Mesendoderm (in vitro differentiated cells): ENCODE measurements around the gene CMPK2.

Experiments used
- DNase-seq: peaks from one replicate; pipeline ENCODE4 v3.0.0; 2013
- H2AK5ac ChIP-seq: 2 replicates; pipeline ENCODE4 v1.6.1; 2013; ENCODE audit warnings: low read length, inconsistent platforms
- H2BK120ac ChIP-seq: 2 replicates; pipeline ENCODE4 v1.6.1; 2013; ENCODE audit warnings: low read depth, mild to moderate bottlenecking, low read length, moderate library complexity, mixed read lengths
- H2BK15ac ChIP-seq: replicated peaks from 2 replicates; pipeline ENCODE4 v1.6.1; 2013; ENCODE audit warnings: low read depth, mild to moderate bottlenecking, moderate library complexity
- H2BK5ac ChIP-seq: 2 replicates; pipeline ENCODE4 v1.6.1; 2013; ENCODE audit warnings: low read length, inconsistent platforms
- H3K18ac ChIP-seq: 2 replicates; pipeline ENCODE4 v1.6.1; 2013; ENCODE audit warnings: mild to moderate bottlenecking, low read length, mixed read lengths
- H3K23ac ChIP-seq: one replicate; pipeline ENCODE4 v1.6.1; 2013; ENCODE audit warnings: low read length
- H3K27ac ChIP-seq: 2 replicates; pipeline ENCODE4 v1.5.1; 2013; ENCODE audit warnings: low read depth, mild to moderate bottlenecking, inconsistent platforms, low read length, moderate library complexity
- H3K27me3 ChIP-seq: 2 replicates; pipeline ENCODE4 v1.6.1; 2013; ENCODE audit warnings: low read length, control low read depth, mild to moderate bottlenecking, inconsistent platforms; ENCODE audit not compliant: insufficient read depth, poor library complexity
- H3K36me3 ChIP-seq: 2 replicates; pipeline ENCODE4 v1.6.1; 2013; ENCODE audit warnings: low read length, inconsistent platforms; ENCODE audit not compliant: control insufficient read depth, insufficient read depth
- H3K4ac ChIP-seq: one replicate; pipeline ENCODE4 v1.6.1; 2013; ENCODE audit warnings: low read depth, mild to moderate bottlenecking, low read length, moderate library complexity
- H3K4me1 ChIP-seq: 2 replicates; pipeline ENCODE4 v1.6.1; 2013; ENCODE audit warnings: low read depth, low read length, inconsistent platforms; ENCODE audit not compliant: control insufficient read depth
- H3K4me2 ChIP-seq: 2 replicates; pipeline ENCODE4 v1.6.1; 2013; ENCODE audit warnings: low read length
- H3K4me3 ChIP-seq: 2 replicates; pipeline ENCODE4 v1.5.1; 2013; ENCODE audit warnings: mild to moderate bottlenecking, low read length
- H3K56ac ChIP-seq: one replicate; pipeline ENCODE4 v1.6.1; 2013; ENCODE audit warnings: low read length
- H3K79me1 ChIP-seq: 2 replicates; pipeline ENCODE4 v1.6.1; 2013; ENCODE audit warnings: low read length, inconsistent platforms
- H3K79me2 ChIP-seq: 2 replicates; pipeline ENCODE4 v1.6.1; 2013; ENCODE audit warnings: mild to moderate bottlenecking, low read length; ENCODE audit not compliant: control insufficient read depth, insufficient read depth
- H3K9ac ChIP-seq: 2 replicates; pipeline ENCODE4 v1.6.1; 2013; ENCODE audit warnings: low read length, inconsistent platforms
- H4K5ac ChIP-seq: one replicate; pipeline ENCODE4 v1.6.1; 2013; ENCODE audit warnings: low read length
- H4K8ac ChIP-seq: one replicate; pipeline ENCODE4 v1.6.1; 2013; ENCODE audit warnings: low read depth, mild to moderate bottlenecking, control low read depth, low read length, moderate library complexity
- WGBS: extraction: QIAGEN DNeasy Blood & Tissue Kit; methylation state at CpG from one replicate; pipeline ENCODE4 v1.1.7; 2013; ENCODE audit warnings: low lambda C conversion rate, missing lambda C conversion rate; ENCODE audit not compliant: insufficient coverage; ENCODE audit errors: extremely low coverage; 5-methylcytosine and 5-hydroxymethylcytosine counted together

The CMPK2 gene

DNA sequence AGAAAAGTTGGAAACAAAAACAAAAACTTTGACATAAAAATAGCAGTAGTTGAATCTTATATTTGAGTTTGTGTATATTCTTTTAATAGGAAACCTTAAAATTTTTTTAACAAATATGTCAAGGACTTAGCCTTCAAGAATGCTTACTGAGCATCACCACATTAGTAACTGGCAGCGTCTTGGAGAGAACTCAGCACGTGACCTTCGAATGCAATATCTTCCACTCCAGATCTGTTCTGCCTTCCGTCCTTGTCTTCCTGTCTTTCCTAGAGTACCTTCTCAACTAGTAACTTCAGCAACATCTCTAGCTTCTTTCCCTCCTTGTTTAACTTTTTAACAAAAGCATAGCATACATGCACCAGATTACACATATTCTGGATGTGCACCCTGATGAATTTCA is 12.8 kb upstream of the CMPK2 start:
- no peak overlapping the region for H3K27ac ChIP-seq
- H3K27me3 ChIP-seq = no peaks in the 10 kb centered on the region

DNA sequence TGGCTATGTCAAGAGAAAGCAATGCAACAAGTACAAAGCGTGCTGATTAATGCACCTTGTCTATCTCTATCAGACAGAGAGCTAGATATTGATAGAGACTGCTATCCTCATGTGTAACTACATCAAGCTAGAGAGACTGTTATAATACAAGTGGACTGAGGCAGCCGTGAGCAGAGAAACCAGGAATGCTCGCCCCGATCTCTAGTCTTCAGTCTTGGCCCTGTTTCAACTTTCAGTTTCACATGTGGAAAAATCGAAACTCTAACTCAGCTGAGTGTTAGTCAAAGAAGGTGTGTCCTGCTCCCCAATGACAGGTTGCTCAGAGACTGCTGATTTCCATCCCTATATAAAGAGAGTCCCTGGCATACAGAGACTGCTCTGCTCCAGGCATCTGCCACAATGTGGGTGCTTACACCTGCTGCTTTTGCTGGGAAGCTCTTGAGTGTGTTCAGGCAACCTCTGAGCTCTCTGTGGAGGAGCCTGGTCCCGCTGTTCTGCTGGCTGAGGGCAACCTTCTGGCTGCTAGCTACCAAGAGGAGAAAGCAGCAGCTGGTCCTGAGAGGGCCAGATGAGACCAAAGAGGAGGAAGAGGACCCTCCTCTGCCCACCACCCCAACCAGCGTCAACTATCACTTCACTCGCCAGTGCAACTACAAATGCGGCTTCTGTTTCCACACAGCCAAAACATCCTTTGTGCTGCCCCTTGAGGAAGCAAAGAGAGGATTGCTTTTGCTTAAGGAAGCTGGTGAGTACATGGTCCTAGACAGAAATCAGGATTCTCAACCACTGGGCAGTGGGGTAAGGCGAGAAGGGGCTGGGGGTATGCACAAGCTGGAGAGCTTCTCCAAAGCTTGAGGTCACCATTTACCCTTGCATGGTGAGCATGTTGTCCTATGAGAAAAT is 11.9 kb upstream of the CMPK2 start, which contains the start of gene RSAD2:
RSAD2 (plus strand) TSS at position 376 of the 903 bp plus-strand sequence; CDS start at position 400, 24 bp downstream.
- Histone ChIP-seq H3K4ac (no peak within 1 kb of the TSS), H2BK120ac (no peak within 1 kb of the TSS), H3K79me2 (no peaks in the 10 kb centered on the region), H4K5ac (no peak within 1 kb of the TSS), H3K18ac (no peak within 1 kb of the TSS), H2BK5ac (no peak within 1 kb of the TSS), H3K23ac (no peak within 1 kb of the TSS), H3K4me1 (no peaks in the 10 kb centered on the region), H3K79me1 (no peaks in the 10 kb centered on the region), H3K56ac (no peak within 1 kb of the TSS), H2BK15ac (no peak within 1 kb of the TSS), H3K4me3 (no peak within 1 kb of the TSS), H3K9ac (no peak within 1 kb of the TSS), H3K27ac (no peak within 1 kb of the TSS), H4K8ac (no peak within 1 kb of the TSS), H2AK5ac (no peak within 1 kb of the TSS), H3K36me3 (no peaks in the 10 kb centered on the region), H3K27me3 (no peaks in the 10 kb centered on the region), H3K4me2 (no peak within 1 kb of the TSS)
- DNase-seq = no peak
- no CpG with 5 or more reads among the region's 10 CpGs for WGBS

More for the DNA sequence above, 12.8 kb upstream of the CMPK2 start:
- H3K56ac ChIP-seq = no peak overlapping the region
- DNase-seq = no peak
- H3K18ac ChIP-seq = no peak overlapping the region
- H2BK5ac ChIP-seq = no peak overlapping the region
- H3K4me1 ChIP-seq = no peaks in the 10 kb centered on the region
- no peak overlapping the region for H3K23ac ChIP-seq
- no peaks in the 10 kb centered on the region for H3K79me2 ChIP-seq
- H3K36me3 ChIP-seq = no peaks in the 10 kb centered on the region
- H2BK120ac ChIP-seq = no peak overlapping the region
- H3K79me1 ChIP-seq = no peaks in the 10 kb centered on the region
- H3K4ac ChIP-seq = no peak overlapping the region
- WGBS = no CpG with 5 or more reads among the region's 4 CpGs
- H2BK15ac ChIP-seq = no peak overlapping the region
- H4K5ac ChIP-seq = no peak overlapping the region
- H3K4me2 ChIP-seq = no peak overlapping the region
- H4K8ac ChIP-seq = no peak overlapping the region
- no peak overlapping the region for H3K9ac ChIP-seq
- no peak overlapping the region for H2AK5ac ChIP-seq
- H3K4me3 ChIP-seq = no peak overlapping the region

DNA sequence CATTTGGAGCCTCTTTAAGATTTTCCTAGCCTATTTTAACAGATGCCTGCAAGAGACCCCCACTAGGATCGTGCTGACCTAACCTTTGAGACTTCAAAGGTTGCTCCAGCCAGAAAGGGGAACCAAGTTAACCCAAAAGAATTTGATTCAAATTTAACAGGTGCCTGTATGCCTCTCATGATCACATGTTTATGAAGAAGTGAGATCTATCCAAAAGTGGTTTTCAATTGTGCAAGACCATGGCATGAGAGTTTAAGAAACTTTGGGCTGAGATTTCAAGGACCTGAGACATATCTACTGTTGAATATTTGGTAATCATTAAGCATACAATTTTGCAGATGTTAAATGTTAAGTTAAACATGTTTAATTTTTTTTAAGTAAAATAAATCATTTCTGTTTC is 10.6 kb upstream of the CMPK2 start:
- no peak for DNase-seq
- no peak overlapping the region for H4K8ac ChIP-seq
- H3K27ac ChIP-seq = no peak overlapping the region
- WGBS = no CpG with 5 or more reads among the region's 1 CpG
- H3K56ac ChIP-seq = no peak overlapping the region
- no peak overlapping the region for H2AK5ac ChIP-seq
- H3K4me3 ChIP-seq = no peak overlapping the region
- no peak overlapping the region for H2BK120ac ChIP-seq
- H3K4ac ChIP-seq = no peak overlapping the region
- H2BK5ac ChIP-seq = no peak overlapping the region
- H3K27me3 ChIP-seq = no peaks in the 10 kb centered on the region
- H3K23ac ChIP-seq = no peak overlapping the region
- no peak overlapping the region for H3K9ac ChIP-seq
- no peak overlapping the region for H3K4me2 ChIP-seq
- H2BK15ac ChIP-seq = no peak overlapping the region
- H3K79me2 ChIP-seq = no peaks in the 10 kb centered on the region
- no peaks in the 10 kb centered on the region for H3K36me3 ChIP-seq
- no peaks in the 10 kb centered on the region for H3K79me1 ChIP-seq
- no peaks in the 10 kb centered on the region for H3K4me1 ChIP-seq
- H3K18ac ChIP-seq = no peak overlapping the region
- H4K5ac ChIP-seq = no peak overlapping the region

DNA sequence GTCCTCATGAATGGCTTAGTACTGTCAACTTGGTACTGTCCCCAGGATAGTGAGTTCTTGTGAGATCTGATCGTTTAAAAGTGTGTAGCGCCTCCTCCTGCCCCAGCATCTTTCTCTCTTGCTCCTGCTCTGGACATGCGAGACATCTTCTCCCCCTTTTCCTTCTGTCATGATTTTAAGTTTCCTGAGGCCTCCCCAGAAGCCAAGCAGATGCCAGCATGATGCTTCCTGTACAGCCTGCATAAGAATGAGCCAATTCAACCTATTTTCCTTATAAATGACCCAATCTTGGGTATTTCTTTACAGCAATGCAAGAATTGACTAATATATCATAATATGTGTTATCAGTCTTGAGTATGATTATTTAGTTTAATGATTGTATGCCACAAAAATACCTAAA is 8.3 kb upstream of the CMPK2 start:
- Histone ChIP-seq H3K4me1 (no peaks in the 10 kb centered on the region), H4K8ac (no peak overlapping the region), H2AK5ac (no peak overlapping the region), H3K27ac (no peak overlapping the region), H4K5ac (no peak overlapping the region), H3K9ac (no peak overlapping the region), H3K18ac (no peak overlapping the region), H3K79me2 (no peaks in the 10 kb centered on the region), H3K4ac (no peak overlapping the region), H3K79me1 (no peaks in the 10 kb centered on the region), H3K4me3 (no peak overlapping the region), H2BK5ac (no peak overlapping the region), H3K36me3 (no peaks in the 10 kb centered on the region), H2BK120ac (no peak overlapping the region), H3K27me3 (no peaks in the 10 kb centered on the region), H3K4me2 (no peak overlapping the region), H3K56ac (no peak overlapping the region), H3K23ac (no peak overlapping the region), H2BK15ac (no peak overlapping the region)
- no peak for DNase-seq
- no CpG with 5 or more reads among the region's 3 CpGs for WGBS

DNA sequence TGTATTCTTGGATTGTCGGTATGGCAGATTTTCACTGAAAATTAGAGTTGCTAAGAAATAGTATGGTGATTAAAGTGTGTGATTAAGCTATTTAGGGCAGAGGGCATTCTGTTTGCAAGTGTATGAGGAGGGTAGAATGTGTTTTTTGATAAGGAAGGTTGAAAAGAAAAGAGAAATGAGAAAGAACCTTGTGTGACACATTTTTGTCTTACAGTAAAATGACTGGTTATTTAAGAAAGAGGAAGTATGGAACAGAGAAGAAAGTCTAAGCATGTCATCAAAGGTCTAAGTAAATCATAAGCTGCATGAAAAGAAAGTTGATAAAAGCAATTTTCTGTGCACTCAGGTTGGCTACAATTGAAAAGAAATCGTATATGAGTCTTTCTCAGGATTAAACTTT is 6.7 kb upstream of the CMPK2 start:
- Histone ChIP-seq H2AK5ac (no peak overlapping the region), H3K56ac (no peak overlapping the region), H3K4me1 (no peaks in the 10 kb centered on the region), H2BK5ac (no peak overlapping the region), H3K23ac (no peak overlapping the region), H4K8ac (no peak overlapping the region), H3K27me3 (no peaks in the 10 kb centered on the region), H3K36me3 (no peaks in the 10 kb centered on the region), H3K4me2 (no peak overlapping the region), H4K5ac (no peak overlapping the region), H3K79me1 (no peaks in the 10 kb centered on the region), H3K27ac (no peak overlapping the region), H2BK15ac (no peak overlapping the region), H3K4ac (no peak overlapping the region), H2BK120ac (no peak overlapping the region), H3K9ac (no peak overlapping the region), H3K18ac (no peak overlapping the region), H3K79me2 (no peaks in the 10 kb centered on the region), H3K4me3 (no peak overlapping the region)
- WGBS = no CpG with 5 or more reads among the region's 2 CpGs
- no peak for DNase-seq
